Muscle layer of colon (tissue), 2 donors: ENCODE measurements around the gene MEMO1.

Experiments
- H3K27ac ChIP-seq: one replicate; pipeline ENCODE4 v1.7.0; 2013; ENCODE audit warnings: low read depth, mild to moderate bottlenecking, low read length, moderate library complexity
- H3K27me3 ChIP-seq, 2 donors: one replicate each; pipeline ENCODE4 v1.7.0; 2013; ENCODE audit warnings: low read length in 2 of 2, mild to moderate bottlenecking in 2 of 2; ENCODE audit not compliant: insufficient read depth in 2 of 2, control insufficient read depth in 1 of 2
- H3K36me3 ChIP-seq: one replicate; pipeline ENCODE4 v1.7.0; 2013; ENCODE audit warnings: mild to moderate bottlenecking, low read length; ENCODE audit not compliant: insufficient read depth
- H3K4me1 ChIP-seq: one replicate; pipeline ENCODE4 v1.7.0; 2013; ENCODE audit warnings: mild to moderate bottlenecking, low read length; ENCODE audit not compliant: insufficient read depth
- H3K4me3 ChIP-seq, 2 donors: one replicate each; pipeline ENCODE4 v1.7.0; 2013; ENCODE audit warnings: low read length in 2 of 2, low read depth in 1 of 2, mild to moderate bottlenecking in 1 of 2, moderate library complexity in 1 of 2
- H3K9ac ChIP-seq: one replicate; pipeline ENCODE4 v1.7.0; 2013; ENCODE audit warnings: low read length
- H3K9me3 ChIP-seq: one replicate; pipeline ENCODE4 v1.7.0; 2013; ENCODE audit warnings: mild to moderate bottlenecking, low read length
- donor health status: abdominal sarcoma.
- donor health status: Adenocarcinoma of cecum.

Gene MEMO1

DNA sequence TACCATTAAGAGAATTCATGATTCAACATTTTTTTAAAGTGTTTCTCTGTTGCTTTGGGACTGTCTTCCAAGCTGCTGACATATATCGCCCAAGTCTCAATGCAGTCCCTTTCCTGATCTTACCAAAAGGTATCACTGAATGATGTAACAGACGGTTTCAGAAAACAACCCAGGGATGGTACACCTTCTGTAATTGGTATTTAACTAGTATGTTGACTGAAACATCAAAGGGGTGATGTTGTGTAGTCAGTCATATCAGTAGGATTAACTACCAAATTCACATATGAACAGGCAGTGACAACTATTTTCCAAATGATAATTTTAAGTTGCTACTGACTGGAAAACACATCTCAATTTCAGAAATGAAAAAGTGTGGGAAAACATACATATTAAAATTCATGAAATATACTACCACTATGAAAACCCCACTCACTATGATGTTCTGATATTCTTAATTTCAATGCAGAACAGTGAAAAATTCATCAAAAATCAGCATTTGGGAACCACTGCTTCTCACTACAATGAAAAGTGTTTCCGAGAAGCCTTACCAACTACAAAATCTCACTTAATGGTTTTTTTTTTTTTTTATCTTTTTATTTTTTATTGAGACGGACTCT, 59.8 kb downstream of the MEMO1 start:
- no peak overlapping the region for H3K9ac ChIP-seq
- H3K36me3 ChIP-seq = no peaks in the 10 kb centered on the region
- no peak overlapping the region for H3K27ac ChIP-seq
- no peaks in the 10 kb centered on the region for H3K4me1 ChIP-seq
- no peaks in the 10 kb centered on the region for H3K27me3 ChIP-seq
- H3K4me3 ChIP-seq = no peak overlapping the region
- H3K9me3 ChIP-seq = no peaks in the 10 kb centered on the region

DNA sequence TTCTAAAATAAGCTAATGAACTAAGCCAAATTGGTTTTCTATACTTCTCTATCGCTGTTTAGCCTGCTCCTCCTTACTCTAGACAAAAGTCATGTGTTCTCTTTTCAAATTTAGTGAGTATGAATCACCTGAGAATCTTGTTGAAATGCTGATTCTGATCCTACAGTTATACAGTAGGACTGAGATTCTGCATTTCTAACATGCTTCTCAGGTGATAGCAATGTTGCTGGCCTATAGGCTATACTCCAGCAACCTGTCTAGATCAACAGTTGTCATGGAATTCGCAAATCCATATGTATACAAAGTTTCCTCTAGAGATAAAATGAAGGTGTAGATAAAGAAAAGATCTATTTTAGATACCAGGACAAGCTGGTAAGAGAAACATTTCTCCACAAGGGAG, 62.9 kb downstream of the MEMO1 start:
- Histone ChIP-seq H3K9ac (no peak overlapping the region), H3K4me3 (no peak overlapping the region), H3K27ac (no peak overlapping the region), H3K9me3 (no peaks in the 10 kb centered on the region), H3K27me3 (no peaks in the 10 kb centered on the region), H3K36me3 (no peaks in the 10 kb centered on the region), H3K4me1 (no peaks in the 10 kb centered on the region)

DNA sequence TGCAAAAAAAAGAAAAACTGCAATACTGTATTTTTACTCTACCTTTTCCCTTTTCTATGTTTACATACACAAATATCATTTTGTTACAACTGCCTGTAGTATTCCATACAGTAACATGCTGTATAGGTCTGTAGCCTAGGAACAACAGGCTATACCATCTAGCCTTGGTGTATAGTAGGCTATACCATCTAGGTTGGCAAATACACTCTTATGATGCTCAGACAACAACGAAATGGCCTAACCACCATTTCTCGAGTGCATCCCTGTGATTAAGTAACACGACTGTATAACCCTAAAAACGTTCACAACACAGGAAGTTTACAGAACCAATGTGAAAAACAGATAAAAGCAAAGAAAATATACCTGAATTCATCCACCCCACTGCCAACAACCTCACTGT, 64.0 kb downstream of the MEMO1 start:
- no peak overlapping the region for H3K4me3 ChIP-seq
- no peak overlapping the region for H3K9ac ChIP-seq
- no peaks in the 10 kb centered on the region for H3K9me3 ChIP-seq
- no peaks in the 10 kb centered on the region for H3K4me1 ChIP-seq
- no peaks in the 10 kb centered on the region for H3K27me3 ChIP-seq
- H3K36me3 ChIP-seq = no peaks in the 10 kb centered on the region
- no peak overlapping the region for H3K27ac ChIP-seq

DNA sequence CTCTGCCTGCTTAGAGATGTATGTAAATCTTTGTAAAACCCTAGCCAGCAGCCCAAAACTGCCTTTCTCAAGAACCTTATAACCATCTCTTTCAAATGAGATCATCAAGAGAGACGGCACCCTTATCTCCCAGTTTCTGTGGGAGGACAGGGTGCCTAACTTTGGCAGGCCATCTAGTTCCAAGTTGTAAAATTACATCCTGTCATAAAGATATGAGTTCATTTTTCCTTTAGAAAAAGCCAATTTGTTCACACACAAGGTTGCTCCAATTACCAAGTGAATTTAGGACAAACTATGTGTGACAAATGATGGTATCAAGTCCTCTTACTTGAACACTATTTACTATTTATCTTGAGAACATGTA, 65.3 kb downstream of the MEMO1 start:
- no peak overlapping the region for H3K27ac ChIP-seq
- no peaks in the 10 kb centered on the region for H3K4me1 ChIP-seq
- no peaks in the 10 kb centered on the region for H3K36me3 ChIP-seq
- H3K27me3 ChIP-seq = no peaks in the 10 kb centered on the region
- no peak overlapping the region for H3K4me3 ChIP-seq
- no peak overlapping the region for H3K9ac ChIP-seq
- no peaks in the 10 kb centered on the region for H3K9me3 ChIP-seq

DNA sequence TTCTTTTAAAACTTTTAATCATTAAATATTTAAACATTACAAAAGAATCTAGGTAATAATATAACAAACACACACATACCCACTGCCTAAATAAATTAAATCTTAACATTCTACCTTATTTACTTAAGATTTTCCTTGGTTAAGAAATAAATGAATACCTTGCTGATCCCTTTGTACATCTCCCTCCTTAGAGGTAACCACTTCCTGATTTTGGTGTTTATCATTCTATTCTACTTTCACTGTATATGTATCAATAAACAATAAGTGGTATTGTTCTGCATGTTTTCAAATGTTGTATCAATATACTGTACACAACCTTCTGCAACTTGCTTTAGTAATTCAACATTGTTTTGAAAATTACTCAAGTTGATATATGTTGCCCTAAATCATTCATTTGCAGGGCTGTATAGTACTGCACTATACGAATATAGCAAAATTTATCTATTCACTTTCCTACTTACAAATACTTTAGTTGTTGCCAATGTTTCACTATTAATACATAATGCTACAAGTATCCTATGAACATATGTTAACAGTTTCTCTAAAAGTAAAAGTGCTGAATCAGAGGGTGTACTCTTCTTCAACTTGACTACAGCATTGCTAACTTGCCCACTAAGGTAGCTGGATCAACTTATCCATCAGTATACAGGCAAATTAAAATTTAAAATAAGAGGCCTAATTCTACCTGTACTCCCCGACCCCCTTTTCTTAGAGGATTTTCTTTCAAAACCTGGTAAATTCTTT, 65.8 kb downstream of the MEMO1 start:
- H3K27ac ChIP-seq = no peak overlapping the region
- no peaks in the 10 kb centered on the region for H3K9me3 ChIP-seq
- no peaks in the 10 kb centered on the region for H3K4me1 ChIP-seq
- H3K27me3 ChIP-seq = no peaks in the 10 kb centered on the region
- no peak overlapping the region for H3K4me3 ChIP-seq
- H3K9ac ChIP-seq = no peak overlapping the region
- no peaks in the 10 kb centered on the region for H3K36me3 ChIP-seq

DNA sequence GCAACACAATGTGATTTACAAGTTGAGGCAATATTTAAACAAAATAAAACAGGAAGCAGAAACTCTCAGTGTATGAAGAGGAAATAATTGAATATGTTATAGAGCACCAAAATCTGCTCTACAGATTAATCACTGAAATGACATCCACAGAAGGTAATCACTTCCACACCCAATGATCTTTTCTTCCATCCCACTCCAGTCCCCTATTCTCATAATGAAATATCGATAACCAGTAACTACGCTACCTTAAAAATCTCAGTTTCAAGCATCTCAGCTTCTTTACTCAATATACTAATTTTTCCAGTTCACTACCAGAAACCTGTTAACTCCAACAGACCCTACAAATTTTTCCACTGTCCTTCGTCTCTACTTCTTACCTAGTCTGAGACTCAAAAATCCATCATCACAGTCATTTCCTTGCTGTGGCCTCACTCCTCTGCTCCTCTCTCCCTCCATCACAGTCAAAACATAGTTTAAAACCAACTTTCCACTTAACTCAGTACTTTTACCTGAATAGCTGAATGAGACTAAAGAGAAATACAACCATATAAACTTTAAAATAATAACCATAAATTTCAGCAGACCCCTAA, 67.1 kb downstream of the MEMO1 start:
- Histone ChIP-seq H3K4me1 (no peaks in the 10 kb centered on the region), H3K9ac (no peak overlapping the region), H3K4me3 (no peak overlapping the region), H3K27me3 (no peaks in the 10 kb centered on the region), H3K9me3 (no peaks in the 10 kb centered on the region), H3K27ac (no peak overlapping the region), H3K36me3 (no peaks in the 10 kb centered on the region)

DNA sequence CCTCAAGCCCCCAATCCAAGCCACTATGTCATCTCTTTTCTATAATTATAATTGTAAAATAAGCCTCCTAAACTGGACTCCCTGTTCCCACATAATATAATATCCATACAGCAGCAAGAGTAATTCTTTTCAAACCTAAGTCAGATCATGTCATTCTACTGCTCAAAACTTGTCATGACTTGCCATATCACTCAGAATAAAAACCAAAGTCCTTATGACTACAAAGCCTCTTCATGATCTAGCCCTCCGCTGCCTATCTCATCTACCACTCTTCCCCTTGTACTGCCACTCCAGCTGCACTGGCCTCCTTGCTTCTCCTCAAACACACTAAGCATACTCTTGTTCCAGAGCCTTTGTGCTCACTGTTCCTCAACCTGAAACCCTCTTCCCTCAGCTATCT, 69.9 kb downstream of the MEMO1 start:
- no peaks in the 10 kb centered on the region for H3K9me3 ChIP-seq
- H3K36me3 ChIP-seq = no peaks in the 10 kb centered on the region
- no peak overlapping the region for H3K27ac ChIP-seq
- no peaks in the 10 kb centered on the region for H3K27me3 ChIP-seq
- H3K9ac ChIP-seq = no peak overlapping the region
- no peaks in the 10 kb centered on the region for H3K4me1 ChIP-seq
- H3K4me3 ChIP-seq = no peak overlapping the region

DNA sequence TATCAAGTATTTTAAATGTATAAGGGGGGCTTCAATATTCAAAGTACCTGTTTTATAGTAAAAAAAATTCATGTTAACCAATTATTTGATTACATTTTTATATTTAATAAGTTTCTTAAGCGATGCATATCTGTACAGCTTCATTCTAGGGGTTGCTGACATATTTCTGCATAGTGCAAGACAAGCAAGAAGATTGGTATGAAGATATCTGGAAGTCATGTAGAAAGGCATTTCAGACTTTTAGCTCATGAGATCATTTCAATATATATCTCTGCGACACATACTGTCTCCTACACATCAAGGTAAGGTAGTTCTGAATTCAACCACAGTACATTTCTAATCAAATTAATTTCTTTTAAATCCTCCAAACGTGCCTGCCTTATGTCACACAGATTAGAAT, 73.1 kb downstream of the MEMO1 start:
- H3K27me3 ChIP-seq = no peaks in the 10 kb centered on the region
- no peak overlapping the region for H3K27ac ChIP-seq
- H3K9ac ChIP-seq = no peak overlapping the region
- no peaks in the 10 kb centered on the region for H3K4me1 ChIP-seq
- no peak overlapping the region for H3K4me3 ChIP-seq
- no peaks in the 10 kb centered on the region for H3K9me3 ChIP-seq
- H3K36me3 ChIP-seq = no peaks in the 10 kb centered on the region

DNA sequence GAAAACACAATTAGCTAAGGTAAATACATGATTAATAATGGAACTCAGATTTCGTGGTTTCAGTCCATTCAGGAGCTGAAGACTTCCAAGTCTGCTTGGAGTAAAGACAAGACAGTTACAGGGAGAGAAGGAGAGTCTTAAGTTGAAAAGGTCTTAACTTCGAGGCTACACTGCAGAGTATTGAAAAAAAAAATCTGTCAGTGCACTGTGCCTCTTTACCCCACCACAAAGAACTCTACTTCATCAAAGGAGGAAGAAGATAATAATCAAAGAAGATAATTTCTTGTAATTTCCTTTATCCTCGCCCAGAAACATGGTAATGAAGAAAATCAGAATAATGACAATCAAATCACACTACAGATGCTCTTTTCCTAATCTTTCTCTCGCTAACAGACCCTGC, 75.4 kb downstream of the MEMO1 start:
- Histone ChIP-seq H3K9me3 (no peaks in the 10 kb centered on the region), H3K36me3 (no peaks in the 10 kb centered on the region), H3K27me3 (no peaks in the 10 kb centered on the region), H3K27ac (no peak overlapping the region), H3K4me1 (no peaks in the 10 kb centered on the region), H3K4me3 (no peak overlapping the region), H3K9ac (no peak overlapping the region)

DNA sequence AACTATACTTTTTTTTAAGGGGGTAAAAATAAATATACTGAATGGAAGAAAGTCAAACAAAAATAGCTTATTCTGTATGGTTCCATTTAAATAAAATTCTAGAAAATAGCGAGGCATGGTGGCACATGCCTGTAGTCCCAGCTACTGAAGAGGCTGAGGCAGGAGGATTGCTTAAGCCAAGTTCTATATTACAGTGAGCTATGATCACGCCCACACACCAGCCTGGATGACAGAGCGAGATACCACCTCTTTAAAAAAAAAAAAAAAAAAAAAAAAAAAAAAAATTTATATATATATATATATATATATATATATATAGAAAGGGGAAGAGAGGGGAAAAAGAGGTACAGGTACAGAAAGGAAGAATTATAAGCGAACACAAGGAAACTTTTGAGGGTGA, 77.7 kb downstream of the MEMO1 start:
- Histone ChIP-seq H3K27me3 (no peaks in the 10 kb centered on the region), H3K4me1 (no peaks in the 10 kb centered on the region), H3K27ac (no peak overlapping the region), H3K36me3 (no peaks in the 10 kb centered on the region), H3K9ac (no peak overlapping the region), H3K9me3 (no peaks in the 10 kb centered on the region), H3K4me3 (no peak overlapping the region)

DNA sequence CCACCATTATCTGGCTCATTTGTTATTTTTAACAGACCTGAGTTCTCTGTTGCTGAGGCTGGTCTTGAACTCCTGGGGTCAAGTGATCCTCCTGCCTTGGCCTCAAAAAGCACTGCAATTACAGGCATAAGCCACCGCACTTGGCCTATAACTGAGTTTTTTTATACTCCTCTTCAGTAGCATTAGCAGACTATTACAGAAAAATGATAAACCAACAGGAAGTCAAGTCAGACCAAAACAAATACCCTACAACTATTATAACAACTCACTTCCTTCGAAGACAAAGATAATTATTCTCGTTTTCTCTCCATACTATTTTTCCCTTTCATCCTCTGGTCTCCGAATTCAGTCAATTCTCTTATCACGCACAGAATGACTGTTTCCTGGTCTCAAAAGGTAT, 78.2 kb downstream of the MEMO1 start:
- Histone ChIP-seq H3K36me3 (no peaks in the 10 kb centered on the region), H3K27me3 (no peaks in the 10 kb centered on the region), H3K9ac (no peak overlapping the region), H3K4me1 (no peaks in the 10 kb centered on the region), H3K4me3 (no peak overlapping the region), H3K9me3 (no peaks in the 10 kb centered on the region), H3K27ac (no peak overlapping the region)

DNA sequence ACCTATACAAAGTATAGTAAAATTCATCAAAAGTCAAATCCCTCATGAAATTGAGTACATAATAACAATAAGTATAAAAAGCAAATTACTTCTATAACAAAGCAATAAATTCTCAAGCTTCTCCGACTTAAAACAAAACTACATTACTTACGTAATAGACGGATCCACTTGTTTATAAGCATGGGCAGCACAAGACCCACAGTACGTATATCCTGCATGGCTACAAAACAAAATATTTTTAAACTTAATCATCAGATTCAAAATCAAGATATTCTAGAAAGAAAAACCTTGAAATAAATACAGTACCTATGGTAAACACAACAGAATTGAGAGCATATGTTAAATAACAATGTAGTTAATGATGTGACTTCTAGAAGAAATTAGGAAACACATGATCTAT, 78.9 kb downstream of the MEMO1 start:
- H3K9me3 ChIP-seq = no peaks in the 10 kb centered on the region
- no peaks in the 10 kb centered on the region for H3K36me3 ChIP-seq
- H3K27me3 ChIP-seq = no peaks in the 10 kb centered on the region
- no peak overlapping the region for H3K27ac ChIP-seq
- no peak overlapping the region for H3K4me3 ChIP-seq
- no peak overlapping the region for H3K9ac ChIP-seq
- H3K4me1 ChIP-seq = no peaks in the 10 kb centered on the region
